Upper lobe of left lung (tissue), 6 donors: ENCODE measurements around the gene TSHZ2. TPM values are rescaled to one million over a fixed set of nuclear protein-coding genes. Genes with fewer than 3 reads are reported as not detected.

Experiments
- ATAC-seq, 2 donors: fragments of 200-7000 bp; cut with Tn5 transposase; one replicate each; pipeline ENCODE4 v1.9.1; 2022; ENCODE audit warnings: mild to moderate bottlenecking in 2 of 2, moderate library complexity in 2 of 2; ENCODE audit not compliant: low FRiP score in 2 of 2
- DNase-seq, 2 donors: peaks; one replicate each; pipeline ENCODE4 v3.0.0-alpha.2; 2019 to 2020
- H3K27ac ChIP-seq, 4 donors: fragments of 200-600 bp; sonication (generic); one replicate each; pipeline ENCODE4 v1.5.1; 2016 to 2019
- H3K27me3 ChIP-seq, 4 donors: fragments of 200-600 bp; sonication (generic); one replicate each; pipeline ENCODE4 v1.5.1; 2017 to 2019
- H3K36me3 ChIP-seq, 4 donors: fragments of 200-600 bp; sonication (generic); one replicate each; pipeline ENCODE4 v1.5.1; 2016 to 2019
- H3K4me1 ChIP-seq, 4 donors: fragments of 200-600 bp; sonication (generic); one replicate each; pipeline ENCODE4 v1.5.1; 2018 to 2019
- H3K4me3 ChIP-seq, 4 donors: fragments of 200-600 bp; sonication (generic); one replicate each; pipeline ENCODE4 v1.5.1; 2017 to 2019; ENCODE audit warnings: mild to moderate bottlenecking in 2 of 4, moderate library complexity in 1 of 4
- H3K9me3 ChIP-seq, 4 donors: fragments of 200-600 bp; sonication (generic); one replicate each; pipeline ENCODE4 v1.5.1; 2018 to 2019
- EP300 ChIP-seq, 4 donors: sonication (generic); formaldehyde crosslinking; IDR thresholded peaks; one replicate each; pipeline ENCODE4 v1.5.1; 2017; ENCODE audit warnings: antibody characterized with exemption in 4 of 4, control low read depth in 2 of 4
- POLR2A ChIP-seq, 4 donors: fragments of 450-650 bp; IDR thresholded peaks; one replicate each; pipeline ENCODE4 v1.5.1; 2016 to 2017; ENCODE audit warnings: antibody characterized with exemption in 4 of 4, mild to moderate bottlenecking in 2 of 4
- POLR2AphosphoS5 ChIP-seq, 2 donors: sonication (generic); formaldehyde crosslinking; IDR thresholded peaks; one replicate each; pipeline ENCODE4 v1.5.1; 2017; ENCODE audit warnings: antibody characterized with exemption in 2 of 2
- WGBS, 2 donors: methylation state at CpG; one replicate each; pipeline ENCODE4 v1.1.5; 2017 to 2018; 5-methylcytosine and 5-hydroxymethylcytosine counted together
- total RNA-seq, 6 donors: library from RNA; depleted of rRNA in 4 of 6; stranded (reverse); fragments of >200 nt in 4 of 6; gene quantifications; one replicate each; pipeline versions ENCODE4 v1.1.0 to v1.2.1, GENCODE V29; 2016 to 2021
- TF ChIP-seq, protein P1 (sequence below), 6 experiments: fragments of 450-650 bp in 4 of 6; fragments of 200-600 bp in 2 of 6; sonication (generic) in 2 of 6; IDR thresholded peaks; one replicate each; pipeline ENCODE4 v1.5.1; 2016 to 2019; ENCODE audit warnings: antibody characterized with exemption in 6 of 6
- donor health status: DM: no; HTN: no; CAD: no; lungs with moderate emphysema.
- donor health status: DM: no; HTN: yes; CAD: no; lungs with severe emphysema.

The TSHZ2 gene
- total RNA-seq, 6 donors from 2014 or later, result 1.8 to 10.0 (median 3.2) TPM

DNA sequence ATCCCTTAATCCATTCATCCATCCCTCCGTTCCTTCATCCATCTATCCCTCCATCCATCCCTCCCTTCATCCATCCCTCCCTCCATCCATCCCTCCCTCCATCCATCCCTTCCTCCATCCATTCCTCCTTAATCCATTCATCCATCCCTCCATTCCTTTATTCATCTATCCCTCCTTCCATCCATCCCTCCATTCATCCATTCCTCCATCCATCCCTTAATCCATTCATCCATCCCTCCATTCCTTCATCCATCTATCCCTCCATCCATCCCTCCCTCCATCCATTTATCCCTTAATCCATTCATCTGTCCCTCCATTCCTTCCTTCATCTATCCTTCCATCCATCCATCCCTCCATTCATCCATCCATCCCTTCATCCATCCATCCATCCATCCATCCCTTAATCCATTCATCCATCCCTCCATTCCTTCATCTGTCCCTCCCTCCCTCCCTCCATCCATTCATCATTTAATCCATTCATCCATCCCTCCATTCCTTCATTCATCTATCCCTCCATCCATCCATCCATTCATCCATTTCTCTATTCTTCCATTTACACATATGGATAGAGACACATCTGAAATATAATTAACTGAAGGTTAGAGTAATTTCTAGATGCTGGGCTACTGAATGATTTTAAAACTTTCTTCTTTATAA, 100.9 kb downstream of the TSHZ2 start:
- Histone ChIP-seq H3K27ac (no peak overlapping the region), H3K4me1 (peaks cover 0 to 15% (median 5%) of the 10 kb centered on the region in 4 donors), H3K4me3 (no peak overlapping the region), H3K36me3 (no peaks in the 10 kb centered on the region), H3K9me3 (peaks cover 0 to 1% (median 0%) of the 10 kb centered on the region in 4 donors), H3K27me3 (no peaks in the 10 kb centered on the region)
- 82 to 92% methylated on average over 1 of the region's 1 CpG for WGBS, 2 donors
- TF ChIP-seq POLR2AphosphoS5 (IDR thresholded peaks at IDR 0.05) (no peak), EP300 (IDR thresholded peaks at IDR 0.05) (no peak), POLR2A (IDR thresholded peaks at IDR 0.05) (no peak)
- TF ChIP-seq, protein P1, sequence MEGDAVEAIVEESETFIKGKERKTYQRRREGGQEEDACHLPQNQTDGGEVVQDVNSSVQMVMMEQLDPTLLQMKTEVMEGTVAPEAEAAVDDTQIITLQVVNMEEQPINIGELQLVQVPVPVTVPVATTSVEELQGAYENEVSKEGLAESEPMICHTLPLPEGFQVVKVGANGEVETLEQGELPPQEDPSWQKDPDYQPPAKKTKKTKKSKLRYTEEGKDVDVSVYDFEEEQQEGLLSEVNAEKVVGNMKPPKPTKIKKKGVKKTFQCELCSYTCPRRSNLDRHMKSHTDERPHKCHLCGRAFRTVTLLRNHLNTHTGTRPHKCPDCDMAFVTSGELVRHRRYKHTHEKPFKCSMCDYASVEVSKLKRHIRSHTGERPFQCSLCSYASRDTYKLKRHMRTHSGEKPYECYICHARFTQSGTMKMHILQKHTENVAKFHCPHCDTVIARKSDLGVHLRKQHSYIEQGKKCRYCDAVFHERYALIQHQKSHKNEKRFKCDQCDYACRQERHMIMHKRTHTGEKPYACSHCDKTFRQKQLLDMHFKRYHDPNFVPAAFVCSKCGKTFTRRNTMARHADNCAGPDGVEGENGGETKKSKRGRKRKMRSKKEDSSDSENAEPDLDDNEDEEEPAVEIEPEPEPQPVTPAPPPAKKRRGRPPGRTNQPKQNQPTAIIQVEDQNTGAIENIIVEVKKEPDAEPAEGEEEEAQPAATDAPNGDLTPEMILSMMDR (IDR thresholded peaks at IDR 0.05), result no peak
- ATAC-seq, result no peak
- no peak for DNase-seq

DNA sequence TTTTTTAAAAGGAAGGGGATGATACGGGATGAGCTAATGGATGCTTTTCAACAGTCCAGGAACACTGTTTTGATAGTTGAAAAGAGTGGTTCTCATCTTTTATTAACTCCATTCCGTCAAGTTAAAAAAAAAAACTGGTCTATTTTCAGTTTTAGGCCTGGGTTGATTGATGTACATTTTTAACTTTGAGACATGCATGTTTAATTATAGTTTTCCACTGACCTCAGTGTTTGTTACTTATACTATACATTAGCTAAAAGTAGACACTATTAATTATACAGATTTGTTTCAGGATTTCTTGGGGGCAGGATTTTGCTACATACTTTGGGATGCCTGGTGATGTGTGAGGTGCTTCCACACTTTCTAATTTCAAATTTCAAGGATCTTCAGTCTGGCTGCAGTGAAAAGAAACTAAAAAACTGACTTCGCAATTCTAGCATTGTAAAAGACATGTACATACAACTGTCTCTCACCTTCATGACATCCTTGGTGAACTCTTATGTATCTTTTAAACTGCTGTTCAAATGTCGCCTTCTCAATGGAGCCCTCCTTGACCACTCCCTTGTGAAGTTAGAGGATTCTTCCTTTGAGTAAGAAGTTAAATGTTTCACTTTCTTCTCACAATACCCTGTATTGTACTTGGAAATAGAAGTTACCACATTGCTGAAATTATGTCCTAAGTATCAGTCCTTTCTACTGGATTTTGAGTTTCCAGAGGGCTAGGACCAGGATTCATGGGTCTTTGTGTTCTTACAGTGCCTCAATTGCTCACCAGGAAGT, 101.7 kb downstream of the TSHZ2 start:
- TF ChIP-seq, protein P1 (IDR thresholded peaks at IDR 0.05), result no peak
- TF ChIP-seq EP300 (IDR thresholded peaks at IDR 0.05) (no peak), POLR2AphosphoS5 (IDR thresholded peaks at IDR 0.05) (no peak), POLR2A (IDR thresholded peaks at IDR 0.05) (no peak)
- DNase-seq (no peak), ATAC-seq (no peak)
- Histone ChIP-seq H3K4me3 (no peak overlapping the region), H3K27me3 (no peaks in the 10 kb centered on the region), H3K27ac (no peak overlapping the region), H3K36me3 (no peaks in the 10 kb centered on the region), H3K4me1 (peaks cover 0 to 21% (median 7%) of the 10 kb centered on the region in 4 donors), H3K9me3 (no peaks in the 10 kb centered on the region)
- WGBS, 2 donors, result 88 to 89% methylated on average over 4 of the region's 4 CpGs

DNA sequence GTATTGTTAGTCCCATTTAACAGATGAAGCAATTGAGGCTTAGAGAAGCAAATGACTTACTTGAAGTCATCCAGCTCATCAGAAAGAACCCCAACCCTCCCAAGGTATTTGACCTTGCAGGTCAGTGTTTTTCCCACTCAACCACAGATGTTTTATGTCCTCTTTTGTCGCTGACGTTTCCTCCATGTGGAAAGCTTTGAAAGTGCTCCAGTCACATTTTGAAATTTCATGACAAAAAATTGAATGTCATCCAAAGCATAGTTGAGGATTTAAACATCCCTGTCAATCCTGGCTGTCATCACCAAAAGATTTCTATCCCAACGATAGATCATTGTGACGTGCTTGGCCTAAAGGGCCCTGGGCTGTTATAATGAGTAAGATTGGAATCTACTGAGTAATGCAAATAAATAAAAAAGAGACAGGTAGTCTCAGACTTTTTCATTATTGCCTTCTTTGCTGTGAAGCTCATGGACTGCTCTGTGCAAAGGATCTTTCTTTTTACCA, 102.7 kb downstream of the TSHZ2 start:
- peaks cover 0 to 26% (median 7%) of the 10 kb centered on the region in 4 donors for H3K4me1 ChIP-seq
- ATAC-seq, result no peak
- TF ChIP-seq EP300 (IDR thresholded peaks at IDR 0.05) (no peak), POLR2AphosphoS5 (IDR thresholded peaks at IDR 0.05) (no peak), POLR2A (IDR thresholded peaks at IDR 0.05) (no peak)
- TF ChIP-seq, protein P1 (IDR thresholded peaks at IDR 0.05), result no peak
- H3K4me3 ChIP-seq, result no peak overlapping the region
- no peak for DNase-seq
- no peak overlapping the region for H3K27ac ChIP-seq
- 83 to 84% methylated on average over 4 of the region's 4 CpGs for WGBS, 2 donors
- no peaks in the 10 kb centered on the region for H3K36me3 ChIP-seq
- H3K9me3 ChIP-seq, result no peaks in the 10 kb centered on the region
- no peaks in the 10 kb centered on the region for H3K27me3 ChIP-seq

DNA sequence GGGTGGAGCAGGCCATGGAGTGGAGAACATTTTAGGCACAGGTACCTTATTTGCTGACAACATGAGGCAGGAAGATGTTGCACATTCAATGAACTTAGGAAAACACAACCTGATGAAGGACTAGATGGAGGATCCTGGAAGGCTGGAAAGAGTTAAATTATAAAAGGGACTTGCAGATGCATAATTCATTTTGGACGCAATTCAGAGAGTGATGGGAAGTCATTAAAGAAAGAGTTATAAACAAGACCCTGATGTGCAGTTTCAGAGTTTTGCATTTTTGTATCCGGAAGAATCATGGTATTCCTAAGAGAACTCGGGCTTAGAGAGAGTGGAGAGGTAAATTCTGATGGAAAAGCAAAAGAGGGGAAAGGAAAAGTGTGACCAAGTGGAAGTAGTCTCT, 104.5 kb downstream of the TSHZ2 start:
- no peak overlapping the region for H3K4me3 ChIP-seq
- TF ChIP-seq EP300 (IDR thresholded peaks at IDR 0.05) (no peak), POLR2AphosphoS5 (IDR thresholded peaks at IDR 0.05) (no peak), POLR2A (IDR thresholded peaks at IDR 0.05) (no peak)
- TF ChIP-seq, protein P1 (IDR thresholded peaks at IDR 0.05), result no peak
- no peaks in the 10 kb centered on the region for H3K27me3 ChIP-seq
- DNase-seq, result no peak
- WGBS, 2 donors, result 58% methylated on average over 3 of the region's 3 CpGs
- H3K4me1 ChIP-seq, result peaks cover 9 to 33% (median 14%) of the 10 kb centered on the region in 4 donors
- no peaks in the 10 kb centered on the region for H3K9me3 ChIP-seq
- no peak overlapping the region for H3K27ac ChIP-seq
- H3K36me3 ChIP-seq, result no peaks in the 10 kb centered on the region
- no peak for ATAC-seq
